SKM-1 treated with dmso at 0.1 percent for 144 hours (cell line): ENCODE measurements around the gene FRY.

Experiments
- DNase-seq: peaks from one replicate; lab custom pipeline; 2025; ENCODE audit not compliant: unreplicated experiment; lab: John Stamatoyannopoulos, UW

The FRY gene

GRCh38 chr13:32164622-32165268 is 133.2 kb downstream of the FRY start:
- peak; percentile 29 for DNase-seq

- peak; percentile 65 for DNase-seq
These were observed 134.2 kb downstream of the FRY start for GRCh38 chr13:32165796-32166195.

GRCh38 chr13:32168131-32168530 is 136.6 kb downstream of the FRY start:
- no peak for DNase-seq

GRCh38 chr13:32170841-32171240 is 139.3 kb downstream of the FRY start:
- no peak for DNase-seq

GRCh38 chr13:32173881-32174280 is 142.3 kb downstream of the FRY start:
- DNase-seq: no peak

- no peak for DNase-seq
These were observed 142.8 kb downstream of the FRY start for GRCh38 chr13:32174366-32174765.

- DNase-seq: no peak
These were observed 143.7 kb downstream of the FRY start for GRCh38 chr13:32175307-32175706.

- no peak for DNase-seq
These were observed 144.4 kb downstream of the FRY start for GRCh38 chr13:32175943-32176342.

GRCh38 chr13:32176696-32177095 is 145.1 kb downstream of the FRY start:
- no peak for DNase-seq

GRCh38 chr13:32178763-32179162 is 147.2 kb downstream of the FRY start:
- no peak for DNase-seq

GRCh38 chr13:32179708-32180107 is 148.1 kb downstream of the FRY start:
- DNase-seq: no peak

GRCh38 chr13:32187651-32188050 is 156.1 kb downstream of the FRY start:
- DNase-seq: no peak

GRCh38 chr13:32191452-32191998 is 160.0 kb downstream of the FRY start:
- no peak for DNase-seq

- DNase-seq: no peak
These were observed 164.1 kb downstream of the FRY start for GRCh38 chr13:32195713-32196112.

- DNase-seq: no peak
These were observed 167.6 kb downstream of the FRY start for GRCh38 chr13:32199168-32199567.

- DNase-seq: no peak
These were observed 169.2 kb downstream of the FRY start for GRCh38 chr13:32200741-32201140.

- no peak for DNase-seq
These were observed 170.2 kb downstream of the FRY start for GRCh38 chr13:32201809-32202208.

- no peak for DNase-seq
These were observed 170.7 kb downstream of the FRY start for GRCh38 chr13:32202268-32202667.

GRCh38 chr13:32203221-32203620 is 171.6 kb downstream of the FRY start:
- DNase-seq: no peak

GRCh38 chr13:32203736-32204135 is 172.2 kb downstream of the FRY start:
- no peak for DNase-seq

- no peak for DNase-seq
These were observed 174.0 kb downstream of the FRY start for GRCh38 chr13:32205431-32206096.

GRCh38 chr13:32206097-32206740 is 174.6 kb downstream of the FRY start:
- DNase-seq: no peak
